ENCODE results near the gene FCGR2B.

The FCGR2B gene

GRCh38 chr1:161702250-161702649 is 39.3 kb downstream of the FCGR2B start:
- no peaks in the 10 kb centered on the region for H3K27me3 ChIP-seq (ENCODE audit: insufficient read depth, low read length)
- no peak overlapping the region for H3K4me3 ChIP-seq (ENCODE audit: low read length)
- no peak overlapping the region for H2AFZ ChIP-seq (ENCODE audit: low read depth, low read length)
- H3K36me3 ChIP-seq (ENCODE audit: insufficient read depth, low read length), result no peaks in the 10 kb centered on the region
- H3K4me1 ChIP-seq (ENCODE audit: insufficient read depth, low read length), result no peaks in the 10 kb centered on the region
- no peaks in the 10 kb centered on the region for H3K9me3 ChIP-seq (ENCODE audit: low read length)

- Histone ChIP-seq H3K4me1 (ENCODE audit: insufficient read depth, low read length) (no peaks in the 10 kb centered on the region), H3K27me3 (ENCODE audit: insufficient read depth, low read length) (peaks cover 4% of the 10 kb centered on the region), H3K36me3 (ENCODE audit: insufficient read depth, low read length) (no peaks in the 10 kb centered on the region), H3K9me3 (ENCODE audit: low read length) (no peaks in the 10 kb centered on the region), H3K4me3 (ENCODE audit: low read length) (no peak overlapping the region), H2AFZ (ENCODE audit: low read depth, low read length) (no peak overlapping the region)
Observed at GRCh38 chr1:161705537-161705936, 42.6 kb downstream of the FCGR2B start.

GRCh38 chr1:161706113-161706481 is 43.2 kb downstream of the FCGR2B start:
- Histone ChIP-seq H3K4me1 (ENCODE audit: insufficient read depth, low read length) (no peaks in the 10 kb centered on the region), H3K27me3 (ENCODE audit: insufficient read depth, low read length) (peaks cover 9% of the 10 kb centered on the region), H3K36me3 (ENCODE audit: insufficient read depth, low read length) (no peaks in the 10 kb centered on the region), H2AFZ (ENCODE audit: low read depth, low read length) (no peak overlapping the region), H3K4me3 (ENCODE audit: low read length) (no peak overlapping the region), H3K9me3 (ENCODE audit: low read length) (no peaks in the 10 kb centered on the region)

- H3K27me3 ChIP-seq (ENCODE audit: insufficient read depth, low read length), result peaks cover 14% of the 10 kb centered on the region
- no peaks in the 10 kb centered on the region for H3K36me3 ChIP-seq (ENCODE audit: insufficient read depth, low read length)
- H2AFZ ChIP-seq (ENCODE audit: low read depth, low read length), result no peak within 1 kb of the TSS
- no peak within 1 kb of the TSS for H3K4me3 ChIP-seq (ENCODE audit: low read length)
- no peaks in the 10 kb centered on the region for H3K4me1 ChIP-seq (ENCODE audit: insufficient read depth, low read length)
- no peaks in the 10 kb centered on the region for H3K9me3 ChIP-seq (ENCODE audit: low read length)
Observed at GRCh38 chr1:161706482-161707347, 43.8 kb downstream of the FCGR2B start, which contains the start of gene FCRLA. Gene FCRLA, plus strand, starts transcription at chr1:161707229. Its CDS starts 36 bp downstream, at chr1:161707265.

- H3K9me3 ChIP-seq (ENCODE audit: low read length), result no peaks in the 10 kb centered on the region
- peaks cover 22% of the 10 kb centered on the region for H3K27me3 ChIP-seq (ENCODE audit: insufficient read depth, low read length)
- H3K4me3 ChIP-seq (ENCODE audit: low read length), result no peak overlapping the region
- H3K4me1 ChIP-seq (ENCODE audit: insufficient read depth, low read length), result no peaks in the 10 kb centered on the region
- H2AFZ ChIP-seq (ENCODE audit: low read depth, low read length), result no peak overlapping the region
- H3K36me3 ChIP-seq (ENCODE audit: insufficient read depth, low read length), result no peaks in the 10 kb centered on the region
Observed at GRCh38 chr1:161707503-161707902, 44.6 kb downstream of the FCGR2B start.

- H2AFZ ChIP-seq (ENCODE audit: low read depth, low read length), result no peak overlapping the region
Observed at GRCh38 chr1:161709373-161709772, 46.4 kb downstream of the FCGR2B start.

GRCh38 chr1:161710560-161710959 is 47.6 kb downstream of the FCGR2B start:
- Histone ChIP-seq H3K27me3 (ENCODE audit: insufficient read depth, low read length) (peaks cover 22% of the 10 kb centered on the region), H3K4me1 (ENCODE audit: insufficient read depth, low read length) (no peaks in the 10 kb centered on the region), H3K4me3 (ENCODE audit: low read length) (no peak overlapping the region), H3K36me3 (ENCODE audit: insufficient read depth, low read length) (no peaks in the 10 kb centered on the region), H2AFZ (ENCODE audit: low read depth, low read length) (no peak overlapping the region), H3K9me3 (ENCODE audit: low read length) (no peaks in the 10 kb centered on the region)

More at GRCh38 chr1:161709373-161709772, 46.4 kb downstream of the FCGR2B start:
- Histone ChIP-seq H3K4me3 (ENCODE audit: low read length) (no peak overlapping the region), H3K9me3 (ENCODE audit: low read length) (no peaks in the 10 kb centered on the region), H3K27me3 (ENCODE audit: insufficient read depth, low read length) (peaks cover 22% of the 10 kb centered on the region), H3K36me3 (ENCODE audit: insufficient read depth, low read length) (no peaks in the 10 kb centered on the region), H3K4me1 (ENCODE audit: insufficient read depth, low read length) (no peaks in the 10 kb centered on the region)

- Histone ChIP-seq H3K4me3 (ENCODE audit: low read length) (no peak overlapping the region), H3K36me3 (ENCODE audit: insufficient read depth, low read length) (no peaks in the 10 kb centered on the region), H2AFZ (ENCODE audit: low read depth, low read length) (no peak overlapping the region), H3K4me1 (ENCODE audit: insufficient read depth, low read length) (no peaks in the 10 kb centered on the region), H3K27me3 (ENCODE audit: insufficient read depth, low read length) (peaks cover 22% of the 10 kb centered on the region), H3K9me3 (ENCODE audit: low read length) (no peaks in the 10 kb centered on the region)
Observed at GRCh38 chr1:161718559-161719324, 55.8 kb downstream of the FCGR2B start.

GRCh38 chr1:161719325-161719611 is 56.3 kb downstream of the FCGR2B start:
- H3K4me3 ChIP-seq (ENCODE audit: low read length), result no peak overlapping the region
- no peak overlapping the region for H2AFZ ChIP-seq (ENCODE audit: low read depth, low read length)
- peaks cover 22% of the 10 kb centered on the region for H3K27me3 ChIP-seq (ENCODE audit: insufficient read depth, low read length)
- no peaks in the 10 kb centered on the region for H3K9me3 ChIP-seq (ENCODE audit: low read length)
- no peaks in the 10 kb centered on the region for H3K4me1 ChIP-seq (ENCODE audit: insufficient read depth, low read length)
- no peaks in the 10 kb centered on the region for H3K36me3 ChIP-seq (ENCODE audit: insufficient read depth, low read length)

GRCh38 chr1:161720422-161720821 is 57.5 kb downstream of the FCGR2B start:
- H3K27me3 ChIP-seq (ENCODE audit: insufficient read depth, low read length), result peaks cover 30% of the 10 kb centered on the region

GRCh38 chr1:161720956-161721737 is 58.2 kb downstream of the FCGR2B start, which contains the start of gene FCRLB:
Gene FCRLB, plus strand, starts transcription at chr1:161721544. Its CDS starts 1,129 bp downstream, at chr1:161722673.
- Histone ChIP-seq H3K4me3 (ENCODE audit: low read length) (no peak within 1 kb of the TSS), H3K4me1 (ENCODE audit: insufficient read depth, low read length) (peaks cover 5% of the 10 kb centered on the region), H3K27me3 (ENCODE audit: insufficient read depth, low read length) (peaks cover 30% of the 10 kb centered on the region), H3K36me3 (ENCODE audit: insufficient read depth, low read length) (no peaks in the 10 kb centered on the region), H2AFZ (ENCODE audit: low read depth, low read length) (no peak within 1 kb of the TSS), H3K9me3 (ENCODE audit: low read length) (no peaks in the 10 kb centered on the region)

More at GRCh38 chr1:161720422-161720821, 57.5 kb downstream of the FCGR2B start:
- Histone ChIP-seq H3K9me3 (ENCODE audit: low read length) (no peaks in the 10 kb centered on the region), H2AFZ (ENCODE audit: low read depth, low read length) (no peak overlapping the region), H3K4me1 (ENCODE audit: insufficient read depth, low read length) (peaks cover under 1% of the 10 kb centered on the region), H3K4me3 (ENCODE audit: low read length) (no peak overlapping the region), H3K36me3 (ENCODE audit: insufficient read depth, low read length) (no peaks in the 10 kb centered on the region)

GRCh38 chr1:161721738-161722343 is 58.9 kb downstream of the FCGR2B start:
- H3K27me3 ChIP-seq (ENCODE audit: insufficient read depth, low read length), result peaks cover 30% of the 10 kb centered on the region
- no peaks in the 10 kb centered on the region for H3K36me3 ChIP-seq (ENCODE audit: insufficient read depth, low read length)
- no peak overlapping the region for H3K4me3 ChIP-seq (ENCODE audit: low read length)
- H3K9me3 ChIP-seq (ENCODE audit: low read length), result no peaks in the 10 kb centered on the region
- no peak overlapping the region for H2AFZ ChIP-seq (ENCODE audit: low read depth, low read length)
- peaks cover 5% of the 10 kb centered on the region for H3K4me1 ChIP-seq (ENCODE audit: insufficient read depth, low read length)

Measured in neuron (in vitro differentiated cells).